Mesenchymal stem cell (in vitro differentiated cells and primary cell): ENCODE results near the gene MACROD2.

Source experiments
- DNase-seq: peaks from one replicate; pipeline ENCODE4 v3.0.0-alpha.2; 2013
- H2AFZ ChIP-seq: one replicate; pipeline ENCODE4 v1.6.1; 2013; ENCODE audit warnings: low read depth, mild to moderate bottlenecking, control low read depth, inconsistent platforms, low read length, moderate library complexity
- H2AK5ac ChIP-seq: 2 replicates; pipeline ENCODE4 v1.6.1; 2013; ENCODE audit warnings: low read length, moderate library complexity, mild to moderate bottlenecking, inconsistent platforms; ENCODE audit not compliant: severe bottlenecking
- H2BK120ac ChIP-seq: one replicate; pipeline ENCODE4 v1.6.1; 2013; ENCODE audit warnings: low read depth, mild to moderate bottlenecking, inconsistent platforms, low read length, moderate library complexity
- H2BK12ac ChIP-seq, 2 experiments: one replicate each; pipeline ENCODE4 v1.6.1; 2013; ENCODE audit warnings: inconsistent platforms in 2 of 2, low read length in 2 of 2, mild to moderate bottlenecking in 2 of 2, moderate library complexity in 2 of 2, control low read depth in 1 of 2
- H2BK15ac ChIP-seq: one replicate; pipeline ENCODE4 v1.6.1; 2013; ENCODE audit warnings: mild to moderate bottlenecking, low read depth, inconsistent platforms; ENCODE audit not compliant: poor library complexity, severe bottlenecking
- H2BK5ac ChIP-seq: 2 replicates; pipeline ENCODE4 v1.6.1; 2013; ENCODE audit warnings: low read depth, mild to moderate bottlenecking, low read length, control low read depth, inconsistent platforms; ENCODE audit not compliant: poor library complexity, severe bottlenecking
- H3K14ac ChIP-seq, 2 experiments: one replicate each; pipeline ENCODE4 v1.6.1; 2013; ENCODE audit warnings: inconsistent platforms in 2 of 2, low read length in 2 of 2, control low read depth in 1 of 2, mild to moderate bottlenecking in 1 of 2, moderate library complexity in 1 of 2
- H3K18ac ChIP-seq, 2 experiments: one replicate each; pipeline ENCODE4 v1.6.1; 2013; ENCODE audit warnings: inconsistent platforms in 2 of 2, low read length in 2 of 2, control low read depth in 1 of 2, low read depth in 1 of 2, mild to moderate bottlenecking in 1 of 2
- H3K23ac ChIP-seq, 2 experiments: one replicate each; pipeline ENCODE4 v1.6.1; 2013; ENCODE audit warnings: inconsistent platforms in 2 of 2, low read length in 2 of 2, mild to moderate bottlenecking in 2 of 2, moderate library complexity in 2 of 2, control low read depth in 1 of 2
- H3K27ac ChIP-seq: 2 replicates; pipeline ENCODE4 v1.5.1; 2013; ENCODE audit warnings: mild to moderate bottlenecking, moderate library complexity, low read length, control low read depth, inconsistent platforms; ENCODE audit not compliant: poor library complexity, severe bottlenecking
- H3K27me3 ChIP-seq, 2 experiments: 2 replicates each; pipeline versions ENCODE4 v1.6.1 to v1.7.0; 2013; ENCODE audit warnings: low read length in 2 of 2, mild to moderate bottlenecking in 2 of 2, moderate library complexity in 2 of 2, control low read depth in 1 of 2, inconsistent platforms in 1 of 2; ENCODE audit not compliant: control insufficient read depth in 1 of 2, insufficient read depth in 1 of 2
- H3K36me3 ChIP-seq, 2 experiments: 2 replicates each; pipeline versions ENCODE4 v1.6.1 to v1.7.0; 2013; ENCODE audit warnings: low read length in 2 of 2, control low read depth in 1 of 2, inconsistent platforms in 1 of 2, low read depth in 1 of 2, mild to moderate bottlenecking in 1 of 2; ENCODE audit not compliant: insufficient read depth in 2 of 2, control insufficient read depth in 1 of 2
- H3K4ac ChIP-seq, 2 experiments: one replicate each; pipeline ENCODE4 v1.6.1; 2013; ENCODE audit warnings: inconsistent platforms in 2 of 2, low read length in 2 of 2, mild to moderate bottlenecking in 2 of 2, moderate library complexity in 2 of 2, control low read depth in 1 of 2, low read depth in 1 of 2
- H3K4me1 ChIP-seq: 2 replicates; pipeline ENCODE4 v1.6.1; 2013; ENCODE audit warnings: low read depth, low read length, control low read depth; ENCODE audit not compliant: control insufficient read depth, insufficient read depth
- H3K4me2 ChIP-seq: 2 replicates; pipeline ENCODE4 v1.6.1; 2013; ENCODE audit warnings: low read length, mild to moderate bottlenecking, inconsistent platforms; ENCODE audit not compliant: poor library complexity, severe bottlenecking
- H3K4me3 ChIP-seq, 2 experiments: 2 replicates each; pipeline versions ENCODE4 v1.5.1 to v1.7.0; 2013; ENCODE audit warnings: low read length in 2 of 2, mild to moderate bottlenecking in 2 of 2, control low read depth in 1 of 2, low read depth in 1 of 2; ENCODE audit not compliant: insufficient read depth in 1 of 2
- H3K79me1 ChIP-seq: replicated peaks from 2 replicates; pipeline ENCODE4 v1.6.1; 2013; ENCODE audit warnings: mild to moderate bottlenecking, control low read depth, low read length, inconsistent platforms; ENCODE audit not compliant: poor library complexity, severe bottlenecking
- H3K9ac ChIP-seq: 2 replicates; pipeline ENCODE4 v1.7.0; 2013; ENCODE audit warnings: mild to moderate bottlenecking, low read length, moderate library complexity
- H3K9me3 ChIP-seq: 2 replicates; pipeline ENCODE4 v1.7.0; 2013; ENCODE audit warnings: mild to moderate bottlenecking, low read length; ENCODE audit not compliant: control insufficient read depth
- H4K8ac ChIP-seq: one replicate; pipeline ENCODE4 v1.6.1; 2013; ENCODE audit warnings: inconsistent platforms, mild to moderate bottlenecking, low read length, moderate library complexity
- H4K91ac ChIP-seq: one replicate; pipeline ENCODE4 v1.6.1; 2013; ENCODE audit warnings: mild to moderate bottlenecking, low read length, inconsistent platforms
- WGBS: methylation state at CpG from one replicate; pipeline ENCODE4 v1.1.7; 2013; ENCODE audit warnings: mixed read lengths; 5-methylcytosine and 5-hydroxymethylcytosine counted together

The MACROD2 gene

GRCh38 chr20:14778875-14779274 is 783.6 kb downstream of the MACROD2 start:
- no peaks in the 10 kb centered on the region for H3K4me1 ChIP-seq
- no peak overlapping the region for H3K4ac ChIP-seq
- H2BK5ac ChIP-seq, result no peak overlapping the region
- H4K8ac ChIP-seq, result no peak overlapping the region
- 90% methylated on average over 3 of the region's 3 CpGs for WGBS
- no peak overlapping the region for H3K27ac ChIP-seq
- no peak overlapping the region for H3K23ac ChIP-seq
- no peak overlapping the region for H2AFZ ChIP-seq
- no peak for DNase-seq
- no peaks in the 10 kb centered on the region for H3K36me3 ChIP-seq
- no peaks in the 10 kb centered on the region for H3K27me3 ChIP-seq
- no peak overlapping the region for H3K4me3 ChIP-seq
- no peaks in the 10 kb centered on the region for H3K9me3 ChIP-seq
- H3K18ac ChIP-seq, result no peak overlapping the region
- no peak overlapping the region for H3K4me2 ChIP-seq
- H4K91ac ChIP-seq, result no peak overlapping the region
- no peak overlapping the region for H2BK120ac ChIP-seq
- H3K14ac ChIP-seq, result no peak overlapping the region
- H2BK15ac ChIP-seq, result no peak overlapping the region
- H2BK12ac ChIP-seq, result no peak overlapping the region
- no peak overlapping the region for H3K9ac ChIP-seq
- H2AK5ac ChIP-seq, result no peak overlapping the region
- H3K79me1 ChIP-seq, result no peaks in the 10 kb centered on the region

DNA sequence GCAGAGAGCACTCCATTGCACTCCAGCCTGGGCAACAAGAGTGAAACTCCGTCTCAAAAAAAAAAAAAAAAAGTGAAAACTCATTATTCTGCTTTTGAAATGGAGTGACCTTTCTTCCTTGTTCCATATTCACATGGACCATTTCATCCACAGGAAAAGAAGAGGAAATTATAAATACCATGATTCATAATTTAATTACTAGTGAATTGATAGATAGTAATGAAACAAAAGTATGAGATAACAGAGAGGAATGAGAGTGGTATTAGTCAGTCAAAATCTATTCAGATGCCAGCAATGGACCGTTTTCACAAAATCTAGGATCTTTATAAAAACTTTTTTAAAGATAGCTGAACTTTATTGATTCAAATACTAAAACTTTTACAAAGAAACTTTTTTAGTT is 785.2 kb downstream of the MACROD2 start:
- no peak overlapping the region for H3K18ac ChIP-seq
- no peak overlapping the region for H4K91ac ChIP-seq
- no peak for DNase-seq
- H3K9me3 ChIP-seq, result no peaks in the 10 kb centered on the region
- no peak overlapping the region for H3K23ac ChIP-seq
- no peak overlapping the region for H3K4me2 ChIP-seq
- no peak overlapping the region for H2BK12ac ChIP-seq
- no peak overlapping the region for H3K27ac ChIP-seq
- no peak overlapping the region for H3K9ac ChIP-seq
- WGBS, result no CpG with 5 or more reads among the region's 2 CpGs
- H3K4me1 ChIP-seq, result no peaks in the 10 kb centered on the region
- H2BK15ac ChIP-seq, result no peak overlapping the region
- no peaks in the 10 kb centered on the region for H3K36me3 ChIP-seq
- no peak overlapping the region for H2AK5ac ChIP-seq
- H3K4me3 ChIP-seq, result no peak overlapping the region
- no peak overlapping the region for H3K4ac ChIP-seq
- no peak overlapping the region for H2AFZ ChIP-seq
- no peak overlapping the region for H3K14ac ChIP-seq
- H3K27me3 ChIP-seq, result no peaks in the 10 kb centered on the region
- no peak overlapping the region for H2BK5ac ChIP-seq
- H2BK120ac ChIP-seq, result no peak overlapping the region
- H3K79me1 ChIP-seq, result no peaks in the 10 kb centered on the region
- no peak overlapping the region for H4K8ac ChIP-seq

DNA sequence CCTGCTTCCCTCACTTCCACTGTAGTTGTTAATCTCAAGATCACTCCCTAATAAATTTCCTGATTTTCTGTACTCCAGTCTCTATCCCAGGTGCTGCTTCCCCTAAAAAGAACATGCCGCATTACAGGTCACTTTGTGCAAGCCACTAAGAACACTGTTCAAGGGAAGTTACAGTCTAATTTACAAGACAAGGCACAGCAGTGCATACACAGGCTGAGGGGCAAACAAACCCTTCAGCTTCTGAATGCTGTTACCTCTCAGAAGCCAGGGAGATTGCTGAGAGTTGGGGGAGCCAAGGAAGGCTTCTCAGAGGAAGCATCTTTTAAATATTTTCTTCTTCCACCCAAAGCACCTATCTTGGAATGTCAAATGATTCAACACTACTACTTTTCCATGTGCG is 787.4 kb downstream of the MACROD2 start:
- Histone ChIP-seq H2BK5ac (no peak overlapping the region), H2AK5ac (no peak overlapping the region), H3K4ac (no peak overlapping the region), H3K36me3 (no peaks in the 10 kb centered on the region), H2BK12ac (no peak overlapping the region), H3K4me3 (no peak overlapping the region), H3K4me1 (no peaks in the 10 kb centered on the region), H4K8ac (no peak overlapping the region), H3K27ac (no peak overlapping the region), H3K4me2 (no peak overlapping the region), H3K9ac (no peak overlapping the region), H2BK120ac (no peak overlapping the region), H3K18ac (no peak overlapping the region), H3K23ac (no peak overlapping the region), H3K9me3 (no peaks in the 10 kb centered on the region), H4K91ac (no peak overlapping the region), H2AFZ (no peak overlapping the region), H2BK15ac (no peak overlapping the region), H3K14ac (no peak overlapping the region), H3K27me3 (no peaks in the 10 kb centered on the region), H3K79me1 (no peaks in the 10 kb centered on the region)
- WGBS, result 100% methylated on average over 1 of the region's 2 CpGs
- DNase-seq, result no peak

- H3K36me3 ChIP-seq, result no peaks in the 10 kb centered on the region
- H4K91ac ChIP-seq, result no peak overlapping the region
- no peak overlapping the region for H2BK120ac ChIP-seq
- H3K4me2 ChIP-seq, result no peak overlapping the region
- H2BK15ac ChIP-seq, result no peak overlapping the region
- over 99% methylated on average over 2 of the region's 2 CpGs for WGBS
- no peak overlapping the region for H3K14ac ChIP-seq
- no peaks in the 10 kb centered on the region for H3K27me3 ChIP-seq
- H3K4ac ChIP-seq, result no peak overlapping the region
- H3K27ac ChIP-seq, result no peak overlapping the region
- no peaks in the 10 kb centered on the region for H3K4me1 ChIP-seq
- no peaks in the 10 kb centered on the region for H3K9me3 ChIP-seq
- no peak overlapping the region for H2BK12ac ChIP-seq
- no peak overlapping the region for H4K8ac ChIP-seq
- no peak overlapping the region for H2BK5ac ChIP-seq
- H3K23ac ChIP-seq, result no peak overlapping the region
- H2AFZ ChIP-seq, result no peak overlapping the region
- no peak overlapping the region for H3K18ac ChIP-seq
- H3K4me3 ChIP-seq, result no peak overlapping the region
- DNase-seq, result no peak
- no peaks in the 10 kb centered on the region for H3K79me1 ChIP-seq
- H2AK5ac ChIP-seq, result no peak overlapping the region
- no peak overlapping the region for H3K9ac ChIP-seq
Observed at GRCh38 chr20:14783766-14784165, 788.5 kb downstream of the MACROD2 start.
